ENCODE data around the gene SOS2. TPM values are rescaled to one million over a fixed set of nuclear protein-coding genes. Genes with fewer than 3 reads are reported as not detected.

SOS2 gene
- total RNA-seq, 1 experiment from 2014 or later: 11.7 TPM

DNA sequence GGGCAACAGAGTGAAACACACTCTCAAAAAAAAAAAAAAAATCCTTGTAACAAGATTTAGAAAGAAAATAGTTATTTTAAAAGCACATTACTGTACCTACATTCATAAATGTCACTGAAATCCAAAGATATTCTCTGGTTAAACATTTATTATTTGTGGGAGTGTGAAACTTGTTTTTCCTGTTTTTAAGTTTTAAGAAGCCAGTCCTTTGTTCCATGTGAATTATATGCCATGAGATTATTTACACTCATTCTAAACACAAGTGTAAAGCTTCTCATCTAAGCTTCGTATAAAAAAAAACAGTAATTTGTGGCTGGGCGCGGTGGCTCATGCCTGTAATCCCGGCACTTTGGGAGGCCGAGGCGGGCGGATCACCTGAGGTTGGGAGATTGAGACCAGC lies 130.0 kb downstream of the SOS2 start:
- Histone ChIP-seq H3K27ac (ENCODE audit: low read depth, low read length) (no peak overlapping the region), H3K27me3 (ENCODE audit: insufficient read depth, low read length) (no peaks in the 10 kb centered on the region), H3K9ac (ENCODE audit: low read length) (no peak overlapping the region), H3K36me3 (ENCODE audit: control insufficient read depth in 1 of 2, insufficient read depth in 2 of 2, low read length in 2 of 2) (no peaks in the 10 kb centered on the region), H3K4me1 (ENCODE audit: control insufficient read depth in 1 of 2, insufficient read depth in 2 of 2, low read length in 2 of 2) (peaks cover 9 to 26% of the 10 kb centered on the region in 2 experiments), H3K9me2 (ENCODE audit: insufficient read depth) (no peaks in the 10 kb centered on the region), H3K79me2 (ENCODE audit: insufficient read depth, low read length) (no peaks in the 10 kb centered on the region), H3K4me3 (replicated peaks in 1 of 2; ENCODE audit: low read depth in 1 of 2, low read length in 2 of 2) (no peak overlapping the region), H2AFZ (ENCODE audit: low read depth, low read length, poor library complexity, severe bottlenecking) (no peak overlapping the region), H3K4me2 (ENCODE audit: low read length) (no peak overlapping the region), H3K9me3 (ENCODE audit: control insufficient read depth in 1 of 2, insufficient read depth in 1 of 2, low read depth in 1 of 2, low read length in 2 of 2) (no peaks in the 10 kb centered on the region), H4K20me1 (ENCODE audit: insufficient read depth) (no peaks in the 10 kb centered on the region)
- ChIA-PET RAD21 (ENCODE audit: low non-redundant PET in 1 of 2, low total read pairs in 2 of 2, uncharacterized antibody in 2 of 2, unreplicated experiment in 2 of 2) (no interaction called here), POLR2A (no interaction called here), CTCF (interaction anchor here (1.5 kb wide), 1 partner anchor 222 kb away, joined by 3 read pairs; no protein-coding TSS in a partner anchor)
- BruUV-seq (replicated peaks): no TSS peak
- DNase-seq (ENCODE audit: low read depth, low spot score): no peak
- TF ChIP-seq ELF1 (IDR thresholded peaks at IDR 0.05; ENCODE audit: borderline replicate concordance, low read depth): no peak
- no peak for TF ChIP-seq CBX3 (IDR thresholded peaks at IDR 0.05; ENCODE audit: low read depth)
- no peak for TF ChIP-seq EZH2 (IDR thresholded peaks at IDR 0.05)
- no peak for TF ChIP-seq POLR2A (IDR thresholded peaks at IDR 0.05; ENCODE audit: borderline replicate concordance, extremely low read depth, insufficient read depth, insufficient read length)
- TF ChIP-seq ZFX (IDR thresholded peaks at IDR 0.05): no peak
- TF ChIP-seq, protein P1, sequence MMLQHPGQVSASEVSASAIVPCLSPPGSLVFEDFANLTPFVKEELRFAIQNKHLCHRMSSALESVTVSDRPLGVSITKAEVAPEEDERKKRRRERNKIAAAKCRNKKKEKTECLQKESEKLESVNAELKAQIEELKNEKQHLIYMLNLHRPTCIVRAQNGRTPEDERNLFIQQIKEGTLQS (IDR thresholded peaks at IDR 0.05): no peak
- no peak for TF ChIP-seq TCF7L2 (IDR thresholded peaks at IDR 0.05; ENCODE audit: borderline replicate concordance, extremely low read depth, insufficient read depth, insufficient read length)
- no peak for TF ChIP-seq ZNF274 (IDR thresholded peaks at IDR 0.05; ENCODE audit: low read depth, low read length)
- no peak for TF ChIP-seq SP1 (IDR thresholded peaks at IDR 0.05; ENCODE audit: low read depth)
- TF ChIP-seq EGR1 (IDR thresholded peaks at IDR 0.05; ENCODE audit: low read depth): no peak
- TF ChIP-seq RAD21 (IDR thresholded peaks at IDR 0.05; ENCODE audit: low read depth): no peak
- TF ChIP-seq EZH2phosphoT487 (IDR thresholded peaks at IDR 0.05; ENCODE audit: borderline replicate concordance): no peak
- no peak for TF ChIP-seq SIN3A (IDR thresholded peaks at IDR 0.05; ENCODE audit: low read depth)
- TF ChIP-seq, protein P2, sequence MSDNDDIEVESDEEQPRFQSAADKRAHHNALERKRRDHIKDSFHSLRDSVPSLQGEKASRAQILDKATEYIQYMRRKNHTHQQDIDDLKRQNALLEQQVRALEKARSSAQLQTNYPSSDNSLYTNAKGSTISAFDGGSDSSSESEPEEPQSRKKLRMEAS (IDR thresholded peaks at IDR 0.05): no peak
- TF ChIP-seq, protein P3, sequence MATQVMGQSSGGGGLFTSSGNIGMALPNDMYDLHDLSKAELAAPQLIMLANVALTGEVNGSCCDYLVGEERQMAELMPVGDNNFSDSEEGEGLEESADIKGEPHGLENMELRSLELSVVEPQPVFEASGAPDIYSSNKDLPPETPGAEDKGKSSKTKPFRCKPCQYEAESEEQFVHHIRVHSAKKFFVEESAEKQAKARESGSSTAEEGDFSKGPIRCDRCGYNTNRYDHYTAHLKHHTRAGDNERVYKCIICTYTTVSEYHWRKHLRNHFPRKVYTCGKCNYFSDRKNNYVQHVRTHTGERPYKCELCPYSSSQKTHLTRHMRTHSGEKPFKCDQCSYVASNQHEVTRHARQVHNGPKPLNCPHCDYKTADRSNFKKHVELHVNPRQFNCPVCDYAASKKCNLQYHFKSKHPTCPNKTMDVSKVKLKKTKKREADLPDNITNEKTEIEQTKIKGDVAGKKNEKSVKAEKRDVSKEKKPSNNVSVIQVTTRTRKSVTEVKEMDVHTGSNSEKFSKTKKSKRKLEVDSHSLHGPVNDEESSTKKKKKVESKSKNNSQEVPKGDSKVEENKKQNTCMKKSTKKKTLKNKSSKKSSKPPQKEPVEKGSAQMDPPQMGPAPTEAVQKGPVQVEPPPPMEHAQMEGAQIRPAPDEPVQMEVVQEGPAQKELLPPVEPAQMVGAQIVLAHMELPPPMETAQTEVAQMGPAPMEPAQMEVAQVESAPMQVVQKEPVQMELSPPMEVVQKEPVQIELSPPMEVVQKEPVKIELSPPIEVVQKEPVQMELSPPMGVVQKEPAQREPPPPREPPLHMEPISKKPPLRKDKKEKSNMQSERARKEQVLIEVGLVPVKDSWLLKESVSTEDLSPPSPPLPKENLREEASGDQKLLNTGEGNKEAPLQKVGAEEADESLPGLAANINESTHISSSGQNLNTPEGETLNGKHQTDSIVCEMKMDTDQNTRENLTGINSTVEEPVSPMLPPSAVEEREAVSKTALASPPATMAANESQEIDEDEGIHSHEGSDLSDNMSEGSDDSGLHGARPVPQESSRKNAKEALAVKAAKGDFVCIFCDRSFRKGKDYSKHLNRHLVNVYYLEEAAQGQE (IDR thresholded peaks at IDR 0.05; ENCODE audit: low read depth): no peak
- no peak for TF ChIP-seq FOSL1 (IDR thresholded peaks at IDR 0.05; ENCODE audit: low read depth)
- TF ChIP-seq CEBPB (IDR thresholded peaks at IDR 0.05; ENCODE audit: low read depth): no peak
- no peak for TF ChIP-seq SRF (IDR thresholded peaks at IDR 0.05; ENCODE audit: low read depth)
- TF ChIP-seq, protein P4, sequence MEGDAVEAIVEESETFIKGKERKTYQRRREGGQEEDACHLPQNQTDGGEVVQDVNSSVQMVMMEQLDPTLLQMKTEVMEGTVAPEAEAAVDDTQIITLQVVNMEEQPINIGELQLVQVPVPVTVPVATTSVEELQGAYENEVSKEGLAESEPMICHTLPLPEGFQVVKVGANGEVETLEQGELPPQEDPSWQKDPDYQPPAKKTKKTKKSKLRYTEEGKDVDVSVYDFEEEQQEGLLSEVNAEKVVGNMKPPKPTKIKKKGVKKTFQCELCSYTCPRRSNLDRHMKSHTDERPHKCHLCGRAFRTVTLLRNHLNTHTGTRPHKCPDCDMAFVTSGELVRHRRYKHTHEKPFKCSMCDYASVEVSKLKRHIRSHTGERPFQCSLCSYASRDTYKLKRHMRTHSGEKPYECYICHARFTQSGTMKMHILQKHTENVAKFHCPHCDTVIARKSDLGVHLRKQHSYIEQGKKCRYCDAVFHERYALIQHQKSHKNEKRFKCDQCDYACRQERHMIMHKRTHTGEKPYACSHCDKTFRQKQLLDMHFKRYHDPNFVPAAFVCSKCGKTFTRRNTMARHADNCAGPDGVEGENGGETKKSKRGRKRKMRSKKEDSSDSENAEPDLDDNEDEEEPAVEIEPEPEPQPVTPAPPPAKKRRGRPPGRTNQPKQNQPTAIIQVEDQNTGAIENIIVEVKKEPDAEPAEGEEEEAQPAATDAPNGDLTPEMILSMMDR (IDR thresholded peaks at IDR 0.05 in 2 of 3, conservative IDR thresholded peaks at IDR 0.05 in 1 of 3; ENCODE audit: borderline replicate concordance in 1 of 3, insufficient read depth in 1 of 3, low read depth in 2 of 3, low read length in 2 of 3): no peak
- ATAC-seq: no peak
- intact Hi-C loops (cut with micrococcal nuclease): no loop called here

All from HCT116 (cell line).